C4-2B (cell line): ENCODE data around the gene TMEM107.

Experiments
- CTCF ChIP-seq: fragments of 450-650 bp; conservative IDR thresholded peaks from 2 replicates; pipeline ENCODE4 v1.5.1; 2017; ENCODE audit warnings: mild to moderate bottlenecking
- ZFX ChIP-seq: fragments of 450-650 bp; IDR thresholded peaks from 2 replicates; pipeline ENCODE4 v1.6.1; 2017

GRCh38 chr17:8147805-8148404 lies 28.3 kb downstream of the TMEM107 start:
- TF ChIP-seq CTCF (no peak), ZFX (no peak)
